ENCODE results near the gene PCMT1.

The PCMT1 gene

GRCh38 chr6:149725785-149726184 is 23.8 kb upstream of the PCMT1 start:
- H3K36me3 ChIP-seq: peaks cover 65% of the 10 kb centered on the region
- H3K9me3 ChIP-seq (ENCODE audit: severe bottlenecking): no peaks in the 10 kb centered on the region
- DNase-seq: no peak
- H3K27ac ChIP-seq: no peak overlapping the region
- no peaks in the 10 kb centered on the region for H3K27me3 ChIP-seq (ENCODE audit: insufficient read depth, low read depth, severe bottlenecking)
- TF ChIP-seq, protein P1, sequence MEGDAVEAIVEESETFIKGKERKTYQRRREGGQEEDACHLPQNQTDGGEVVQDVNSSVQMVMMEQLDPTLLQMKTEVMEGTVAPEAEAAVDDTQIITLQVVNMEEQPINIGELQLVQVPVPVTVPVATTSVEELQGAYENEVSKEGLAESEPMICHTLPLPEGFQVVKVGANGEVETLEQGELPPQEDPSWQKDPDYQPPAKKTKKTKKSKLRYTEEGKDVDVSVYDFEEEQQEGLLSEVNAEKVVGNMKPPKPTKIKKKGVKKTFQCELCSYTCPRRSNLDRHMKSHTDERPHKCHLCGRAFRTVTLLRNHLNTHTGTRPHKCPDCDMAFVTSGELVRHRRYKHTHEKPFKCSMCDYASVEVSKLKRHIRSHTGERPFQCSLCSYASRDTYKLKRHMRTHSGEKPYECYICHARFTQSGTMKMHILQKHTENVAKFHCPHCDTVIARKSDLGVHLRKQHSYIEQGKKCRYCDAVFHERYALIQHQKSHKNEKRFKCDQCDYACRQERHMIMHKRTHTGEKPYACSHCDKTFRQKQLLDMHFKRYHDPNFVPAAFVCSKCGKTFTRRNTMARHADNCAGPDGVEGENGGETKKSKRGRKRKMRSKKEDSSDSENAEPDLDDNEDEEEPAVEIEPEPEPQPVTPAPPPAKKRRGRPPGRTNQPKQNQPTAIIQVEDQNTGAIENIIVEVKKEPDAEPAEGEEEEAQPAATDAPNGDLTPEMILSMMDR (IDR thresholded peaks at IDR 0.05; ENCODE audit: low read depth, low read length): no peak
- no peak overlapping the region for H3K4me3 ChIP-seq (ENCODE audit: low read depth, low read length)

DNA sequence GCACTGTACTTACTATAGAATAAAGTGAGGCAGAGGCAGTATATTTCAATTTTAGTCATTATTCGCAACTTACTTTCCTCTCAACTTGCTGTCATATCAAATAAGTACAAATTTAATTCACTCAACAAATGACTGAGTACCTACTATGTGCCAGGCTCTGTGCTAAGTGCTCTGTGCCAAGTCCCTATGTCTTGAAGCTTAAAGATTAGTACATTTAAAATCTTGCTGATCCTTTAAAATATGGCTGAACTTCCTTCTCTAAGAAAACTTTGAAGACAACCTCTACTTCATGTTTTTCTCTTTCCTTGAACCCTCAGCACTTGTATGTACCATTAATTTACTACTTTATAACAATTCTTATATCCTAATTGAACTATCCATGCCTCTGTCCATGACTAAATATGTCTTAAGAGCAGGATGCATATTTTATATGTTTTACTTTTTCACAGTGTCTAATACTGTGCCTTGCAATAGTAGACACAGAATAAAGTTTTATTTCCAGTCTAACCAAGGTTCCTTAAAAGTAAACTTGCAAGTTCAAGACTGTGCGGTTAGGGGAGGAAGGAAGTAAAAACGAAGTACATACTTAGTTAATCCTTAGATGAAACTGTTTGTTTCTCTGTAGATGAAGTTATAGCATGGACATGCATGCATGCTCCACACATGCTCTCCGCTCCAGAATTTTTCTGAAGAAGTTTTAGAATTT is 21.6 kb upstream of the PCMT1 start:
- Histone ChIP-seq H3K27ac (no peak overlapping the region), H3K9me3 (ENCODE audit: severe bottlenecking) (no peaks in the 10 kb centered on the region), H3K4me3 (ENCODE audit: low read depth, low read length) (no peak overlapping the region), H3K36me3 (peaks cover 81% of the 10 kb centered on the region), H3K27me3 (ENCODE audit: insufficient read depth, low read depth, severe bottlenecking) (no peaks in the 10 kb centered on the region)
- DNase-seq: no peak
- TF ChIP-seq, protein P1 (IDR thresholded peaks at IDR 0.05; ENCODE audit: low read depth, low read length): no peak

DNA sequence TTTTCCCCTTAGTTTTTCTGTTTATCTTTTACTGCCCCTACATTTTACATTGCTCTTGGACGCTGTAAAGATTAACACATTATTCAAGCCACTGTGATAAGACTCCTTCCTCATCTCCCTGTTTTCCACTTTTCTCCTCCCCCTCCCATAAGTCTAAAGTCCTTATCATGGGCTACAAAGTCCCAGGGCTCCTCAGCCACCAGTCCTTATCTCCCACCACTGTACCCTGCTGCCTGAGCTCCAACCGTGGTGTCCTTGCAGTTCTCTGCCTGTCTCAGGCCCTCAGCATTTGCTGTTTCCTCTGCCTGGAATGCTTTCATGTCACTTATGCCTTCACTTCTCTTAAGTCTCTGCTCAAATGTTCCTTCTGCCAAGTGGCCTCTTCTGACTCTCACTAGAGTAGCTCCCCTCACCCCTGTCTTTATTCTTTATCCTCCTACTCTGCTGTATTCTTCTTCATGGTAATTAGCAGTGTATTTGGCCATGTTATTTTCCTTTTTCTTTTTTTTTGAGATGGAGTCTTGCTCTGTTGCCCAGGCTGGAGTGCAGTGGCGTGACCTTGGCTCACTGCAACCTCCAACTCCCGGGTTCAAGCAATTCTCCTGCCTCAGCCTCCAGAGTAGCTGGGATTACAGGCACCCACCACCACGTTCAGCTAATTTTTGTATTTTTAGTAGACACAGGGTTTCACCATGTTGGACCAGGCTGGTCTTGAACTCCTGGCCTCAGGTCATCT is 20.9 kb upstream of the PCMT1 start:
- TF ChIP-seq, protein P1 (IDR thresholded peaks at IDR 0.05; ENCODE audit: low read depth, low read length): no peak
- no peak for DNase-seq
- no peak overlapping the region for H3K4me3 ChIP-seq (ENCODE audit: low read depth, low read length)
- no peaks in the 10 kb centered on the region for H3K9me3 ChIP-seq (ENCODE audit: severe bottlenecking)
- no peak overlapping the region for H3K27ac ChIP-seq
- peaks cover 78% of the 10 kb centered on the region for H3K36me3 ChIP-seq
- H3K27me3 ChIP-seq (ENCODE audit: insufficient read depth, low read depth, severe bottlenecking): no peaks in the 10 kb centered on the region

DNA sequence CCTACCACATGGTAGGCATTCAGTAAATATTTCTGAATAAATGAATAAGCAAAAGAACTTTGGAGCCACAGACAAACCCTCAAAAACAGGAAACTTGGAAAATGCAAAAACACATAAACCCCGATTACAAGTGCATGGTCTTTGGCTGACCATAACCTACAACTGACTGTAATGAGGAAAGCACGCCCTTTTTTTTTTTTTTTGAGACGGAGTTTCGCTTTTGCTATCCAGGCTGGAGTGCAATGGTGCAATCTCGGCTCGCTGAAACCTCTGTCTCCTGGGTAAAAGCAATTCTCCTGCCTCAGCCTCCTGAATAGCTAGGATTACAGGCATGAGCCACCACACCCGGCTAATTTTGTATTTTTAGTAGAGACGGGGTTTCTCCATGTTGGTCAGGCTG is 19.7 kb upstream of the PCMT1 start:
- peaks cover 79% of the 10 kb centered on the region for H3K36me3 ChIP-seq
- no peaks in the 10 kb centered on the region for H3K27me3 ChIP-seq (ENCODE audit: insufficient read depth, low read depth, severe bottlenecking)
- H3K9me3 ChIP-seq (ENCODE audit: severe bottlenecking): no peaks in the 10 kb centered on the region
- DNase-seq: no peak
- TF ChIP-seq, protein P1 (IDR thresholded peaks at IDR 0.05; ENCODE audit: low read depth, low read length): no peak
- no peak overlapping the region for H3K4me3 ChIP-seq (ENCODE audit: low read depth, low read length)
- H3K27ac ChIP-seq: no peak overlapping the region

DNA sequence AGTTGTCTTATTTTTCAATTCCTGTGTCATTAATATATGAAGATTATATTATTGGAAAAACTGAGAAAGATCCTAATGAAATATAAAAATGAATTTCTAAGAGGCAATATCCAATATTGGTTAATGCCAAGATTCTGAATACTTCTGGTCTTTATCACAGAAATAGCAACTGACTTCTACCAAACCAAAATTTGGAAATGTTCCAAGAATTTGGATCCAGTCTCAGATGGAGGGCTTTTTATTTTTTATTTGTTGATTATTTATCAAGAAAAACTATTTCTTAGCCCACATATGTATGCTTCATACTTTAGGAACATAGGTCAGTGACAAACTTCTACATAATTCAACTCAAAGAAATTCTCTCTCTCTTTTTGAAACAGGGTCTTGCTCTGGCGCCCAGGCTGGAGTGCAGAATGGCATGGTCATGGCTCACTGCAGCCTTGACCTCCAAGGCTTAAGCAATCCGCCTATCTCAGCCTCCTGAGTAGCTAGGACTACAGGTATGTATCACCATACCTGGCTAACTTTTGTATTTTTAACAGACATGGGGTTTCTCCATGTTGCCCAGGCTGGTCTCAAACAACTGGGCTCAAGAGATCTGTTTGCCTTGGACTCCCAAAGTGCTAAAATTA is 16.3 kb upstream of the PCMT1 start:
- Histone ChIP-seq H3K36me3 (peaks cover 83% of the 10 kb centered on the region), H3K27ac (no peak overlapping the region), H3K27me3 (ENCODE audit: insufficient read depth, low read depth, severe bottlenecking) (no peaks in the 10 kb centered on the region), H3K9me3 (ENCODE audit: severe bottlenecking) (no peaks in the 10 kb centered on the region), H3K4me3 (ENCODE audit: low read depth, low read length) (no peak overlapping the region)
- no peak for DNase-seq
- TF ChIP-seq, protein P1 (IDR thresholded peaks at IDR 0.05; ENCODE audit: low read depth, low read length): no peak

Data from WERI-Rb-1 (cell line).